ENCODE data around the gene SAMD11.
A peak's percentile ranks its signal among the peaks of the same experiment; 100 is the strongest.
"Not testable (repeated sequence)": the region's sequence is repeated elsewhere in the genome, so short reads cannot be mapped to it uniquely, and the experiment has no call there.

The SAMD11 gene

DNA sequence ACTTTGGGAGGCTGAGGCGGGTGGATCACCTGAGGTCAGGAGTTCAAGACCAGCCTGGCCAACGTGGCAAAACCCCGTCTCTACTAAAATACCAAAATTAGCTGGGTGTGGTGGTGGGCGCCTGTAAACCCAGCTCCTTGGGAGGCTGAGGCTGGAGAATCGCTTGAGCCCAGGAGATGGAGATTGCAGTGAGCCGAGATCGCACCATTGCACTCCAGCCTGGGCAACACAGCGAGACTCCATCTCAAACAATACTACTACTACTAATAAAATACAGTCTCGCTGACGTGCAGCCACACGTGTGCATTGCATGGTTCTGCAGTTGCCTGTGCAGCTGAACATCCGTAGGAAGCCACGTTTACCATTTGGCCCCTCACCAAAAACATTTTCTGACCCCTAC, 23.1 kb downstream of the SAMD11 start:
- DNase-seq (ENCODE audit: low read depth), result not testable (repeated sequence)

DNA sequence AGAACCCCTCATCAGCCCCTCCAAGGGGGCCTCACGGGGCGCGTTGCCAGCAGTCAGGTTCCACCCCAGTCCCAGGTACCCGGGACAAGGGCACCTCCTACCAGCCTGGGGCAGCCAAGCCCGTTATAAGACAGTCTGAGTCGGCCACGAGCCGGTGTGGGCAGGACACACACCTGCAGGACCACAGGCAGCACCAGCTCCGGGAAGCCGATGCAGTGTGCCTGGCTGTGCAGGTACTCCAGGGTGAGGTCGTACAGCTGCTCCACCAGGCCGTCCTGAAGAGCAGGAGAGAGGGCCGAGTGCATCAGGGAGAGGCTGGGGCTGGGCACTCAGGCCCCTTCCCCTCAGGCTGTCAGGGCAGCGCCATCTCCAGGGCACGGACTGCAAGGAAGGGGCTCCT, 24.2 kb downstream of the SAMD11 start:
- no peak for DNase-seq (ENCODE audit: low read depth)

DNA sequence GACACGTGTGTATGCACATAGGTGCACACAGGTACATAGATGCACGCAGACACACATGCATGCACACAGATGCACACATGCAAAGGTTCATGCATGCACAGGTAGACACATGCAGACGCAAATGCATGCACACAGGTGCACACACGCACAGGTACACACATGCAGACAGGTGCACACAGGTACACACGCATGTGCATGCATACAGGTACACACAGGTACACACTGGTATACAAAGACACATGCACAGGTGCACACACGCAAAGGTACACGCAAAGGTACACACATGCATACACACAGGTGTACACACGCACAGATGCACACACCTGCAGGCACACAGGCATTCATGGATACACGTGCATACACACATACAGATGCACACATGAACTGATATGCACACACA, 26.5 kb downstream of the SAMD11 start:
- no peak for DNase-seq (ENCODE audit: low read depth)

- DNase-seq (ENCODE audit: low read depth), result no peak
Measured at GRCh38 chr1:950881-951280, 27.2 kb downstream of the SAMD11 start.

DNA sequence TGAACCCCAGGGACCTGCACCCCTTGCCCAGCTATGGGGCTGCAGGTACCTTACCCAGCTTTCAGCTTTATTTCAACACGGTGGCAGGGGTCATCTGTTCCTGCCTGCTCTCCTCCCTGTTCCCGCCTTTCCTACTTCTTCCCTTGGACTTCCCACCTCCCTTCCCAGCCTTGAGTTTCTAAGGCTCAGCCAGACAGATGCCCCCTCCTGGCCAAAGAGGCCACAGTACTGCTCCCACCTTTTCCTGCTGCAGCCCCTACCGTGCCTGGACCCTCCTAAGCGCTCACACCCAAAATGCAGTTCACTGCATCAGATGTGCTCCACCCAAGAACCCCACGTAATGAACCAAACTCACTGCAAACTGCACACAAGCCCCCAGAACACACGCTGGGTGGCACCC, 27.6 kb downstream of the SAMD11 start:
- no peak for DNase-seq (ENCODE audit: low read depth)

DNA sequence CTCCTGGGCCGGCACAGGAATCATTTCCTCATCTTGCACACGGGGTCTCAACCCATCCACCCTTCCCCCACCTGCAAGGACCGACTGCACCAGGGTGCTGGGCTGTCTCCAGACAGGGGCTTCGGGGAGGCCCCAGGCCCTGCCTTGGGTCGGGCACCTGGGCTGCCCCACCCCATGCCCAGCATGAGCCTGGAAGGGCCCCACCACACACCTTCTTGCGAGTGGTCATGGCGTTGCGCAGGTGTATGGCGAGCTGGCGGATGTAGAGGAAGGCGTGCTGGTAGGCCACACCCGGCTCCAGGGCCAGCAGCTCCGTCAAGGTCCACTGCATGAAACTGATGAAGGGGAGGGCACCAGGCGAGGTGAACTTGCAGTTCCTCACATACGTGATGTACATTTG, 28.5 kb downstream of the SAMD11 start:
- no peak for DNase-seq (ENCODE audit: low read depth)

- DNase-seq (ENCODE audit: low read depth), result no peak
Measured at GRCh38 chr1:952603-953002, 28.9 kb downstream of the SAMD11 start.

- DNase-seq (ENCODE audit: low read depth), result no peak
Measured at GRCh38 chr1:953524-954320, 30.0 kb downstream of the SAMD11 start.

- no peak for DNase-seq (ENCODE audit: low read depth)
Measured at GRCh38 chr1:954927-955326, 31.2 kb downstream of the SAMD11 start.

- no peak for DNase-seq (ENCODE audit: low read depth)
Measured at GRCh38 chr1:955474-955873, 31.8 kb downstream of the SAMD11 start.

DNA sequence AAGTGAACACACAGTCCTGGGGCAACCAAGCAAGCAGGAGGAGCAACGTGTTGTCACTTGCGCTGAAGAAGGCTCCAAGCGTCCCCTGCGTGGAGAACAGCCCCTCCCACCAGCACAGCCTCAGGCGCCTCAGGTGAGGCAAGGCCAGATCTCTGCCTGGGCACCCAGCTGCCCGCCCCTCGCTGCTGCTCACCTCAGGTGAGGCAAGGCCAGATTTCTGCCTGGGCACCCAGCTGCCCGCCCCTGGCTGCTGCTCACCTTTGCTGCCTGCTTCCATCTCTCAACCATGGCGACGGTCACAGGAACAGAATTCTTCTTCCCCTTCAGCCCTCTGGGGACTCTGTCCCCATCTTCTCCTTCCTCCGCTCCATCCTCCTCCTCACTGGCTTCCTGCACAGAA, 32.9 kb downstream of the SAMD11 start:
- DNase-seq (ENCODE audit: low read depth), result no peak

GRCh38 chr1:958823-959730, 35.4 kb downstream of the SAMD11 start, which contains the start of gene NOC2L:
TSS of gene NOC2L (minus strand) at chr1:959256. CDS start at chr1:959240, 16 bp downstream.
- DNase-seq (ENCODE audit: low read depth), result peak; percentile 97

DNA sequence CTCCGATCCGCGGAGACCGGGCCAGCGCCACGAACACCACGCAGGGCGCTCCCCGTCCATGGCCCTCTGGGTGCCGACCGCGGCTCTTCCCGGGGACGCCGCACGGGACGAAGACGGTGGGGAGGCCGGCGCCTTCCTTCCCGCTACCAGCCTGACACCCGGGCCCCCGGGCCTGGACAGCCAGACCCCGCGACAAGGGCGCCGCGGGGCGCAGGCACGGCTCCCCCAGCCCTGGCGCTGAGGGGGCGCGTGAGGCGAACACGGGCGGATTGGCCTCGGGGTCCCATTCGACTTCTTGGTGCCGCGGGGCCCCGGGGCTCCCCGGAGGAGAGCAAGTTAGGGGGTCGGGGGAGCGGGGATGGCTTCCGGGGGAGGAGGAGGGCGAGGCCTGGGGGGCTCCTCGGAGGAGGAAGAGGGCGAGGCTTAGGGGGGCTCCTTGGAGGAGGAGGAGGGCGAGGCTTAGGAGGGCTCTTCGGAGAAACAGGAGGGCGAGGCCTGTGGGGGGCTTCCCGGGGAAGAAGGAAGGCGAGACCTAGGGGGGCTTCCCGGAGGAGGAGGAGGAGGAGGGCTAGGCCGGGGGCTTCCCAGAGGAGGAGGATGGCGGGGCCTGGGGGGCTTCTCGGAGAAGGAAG, 36.1 kb downstream of the SAMD11 start:
- no peak for DNase-seq (ENCODE audit: low read depth)

DNA sequence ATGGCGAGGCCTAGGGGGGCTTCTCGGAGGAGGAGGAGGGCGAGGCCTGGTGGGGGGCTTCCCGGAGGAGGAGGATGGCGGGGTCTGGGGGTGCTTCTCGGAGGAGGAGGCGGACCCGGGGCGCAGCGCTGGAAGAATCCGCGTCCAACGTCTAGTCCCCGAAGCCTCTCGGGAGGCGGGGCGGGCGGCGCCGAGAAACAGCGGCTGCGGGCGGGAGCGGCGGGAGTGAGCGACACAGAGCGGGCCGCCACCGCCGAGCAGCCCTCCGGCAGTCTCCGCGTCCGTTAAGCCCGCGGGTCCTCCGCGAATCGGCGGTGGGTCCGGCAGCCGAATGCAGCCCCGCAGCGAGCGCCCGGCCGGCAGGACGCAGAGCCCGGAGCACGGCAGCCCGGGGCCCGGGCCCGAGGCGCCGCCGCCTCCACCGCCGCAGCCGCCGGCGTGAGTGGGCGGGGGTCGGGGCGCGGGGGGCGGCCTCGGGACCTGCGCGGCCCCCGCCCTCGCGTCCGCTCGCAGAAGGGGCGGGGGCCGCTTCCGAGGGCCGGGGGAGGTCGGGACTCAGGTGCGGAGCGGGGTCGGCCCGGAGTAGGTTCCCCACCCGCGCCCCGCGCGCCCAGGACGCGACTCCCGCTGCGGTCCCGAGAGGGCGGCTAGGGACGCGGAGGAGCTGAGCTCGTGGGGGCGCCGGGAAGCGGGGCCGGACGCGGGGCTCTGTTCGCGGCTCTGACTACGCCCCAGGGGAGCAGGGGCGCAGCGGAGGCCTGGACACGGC, 36.8 kb downstream of the SAMD11 start, which contains the start of gene KLHL17:
TSS of gene KLHL17 (plus strand) at position 222 of the 769 bp plus-strand sequence. CDS start at position 332, 110 bp downstream.
- peak; percentile 64 for DNase-seq (ENCODE audit: low read depth)

DNA sequence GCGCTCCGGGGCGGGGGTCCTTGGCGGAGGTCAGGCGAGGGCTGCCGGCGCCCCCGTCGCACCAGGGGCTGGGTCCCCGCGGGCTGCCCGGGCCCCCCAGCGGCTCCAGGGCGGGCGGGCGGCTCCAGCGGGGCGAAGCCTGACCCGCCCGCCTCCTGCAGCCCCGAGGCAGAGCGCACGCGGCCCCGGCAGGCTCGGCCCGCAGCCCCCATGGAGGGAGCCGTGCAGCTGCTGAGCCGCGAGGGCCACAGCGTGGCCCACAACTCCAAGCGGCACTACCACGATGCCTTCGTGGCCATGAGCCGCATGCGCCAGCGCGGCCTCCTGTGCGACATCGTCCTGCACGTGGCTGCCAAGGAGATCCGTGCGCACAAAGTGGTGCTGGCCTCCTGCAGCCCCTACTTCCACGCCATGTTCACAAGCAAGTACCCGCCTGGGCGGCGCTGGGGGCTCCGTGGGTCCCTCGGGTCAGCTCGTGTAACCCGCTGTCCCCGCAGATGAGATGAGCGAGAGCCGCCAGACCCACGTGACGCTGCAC, 37.5 kb downstream of the SAMD11 start:
- no peak for DNase-seq (ENCODE audit: low read depth)

- no peak for DNase-seq (ENCODE audit: low read depth)
Measured at GRCh38 chr1:962381-963300, 38.9 kb downstream of the SAMD11 start.

DNA sequence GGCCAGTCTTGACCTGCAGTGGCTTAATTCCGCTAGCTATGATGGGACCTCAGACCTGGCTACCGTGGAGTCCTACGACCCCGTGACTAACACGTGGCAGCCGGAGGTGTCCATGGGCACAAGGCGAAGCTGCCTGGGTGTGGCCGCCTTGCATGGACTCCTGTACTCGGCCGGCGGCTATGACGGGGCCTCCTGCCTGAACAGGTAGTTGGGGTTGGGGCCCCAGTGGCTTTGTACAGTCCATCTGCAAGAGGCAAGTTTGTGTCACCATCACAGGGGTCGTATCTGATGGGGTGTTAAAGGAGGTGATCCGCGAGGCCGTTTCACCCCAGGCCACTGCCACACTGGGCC, 39.6 kb downstream of the SAMD11 start:
- no peak for DNase-seq (ENCODE audit: low read depth)

- DNase-seq (ENCODE audit: low read depth), result no peak
Measured at GRCh38 chr1:963746-964525, 40.2 kb downstream of the SAMD11 start.

- DNase-seq (ENCODE audit: low read depth), result no peak
Measured at GRCh38 chr1:964691-965525, 41.2 kb downstream of the SAMD11 start.

Measured in stimulated activated CD8-positive, alpha-beta memory T cell treated with anti-CD3 and anti-CD28 coated beads, Interleukin-12 subunit alpha, Interleukin-12 subunit beta, amount 100 ng/mL, for 4 hours (primary cell).